Endodermal cell (in vitro differentiated cells): ENCODE measurements around the gene GALNS. TPM values are rescaled to one million over a fixed set of nuclear protein-coding genes. Genes with fewer than 3 reads are reported as not detected.

Experiments
- DNase-seq: peaks from one replicate; pipeline ENCODE4 v3.0.0-alpha.2; 2017
- H3K27ac ChIP-seq: 2 replicates; pipeline ENCODE4 v1.5.1; 2013; ENCODE audit warnings: mild to moderate bottlenecking, low read depth, low read length, moderate library complexity
- H3K27me3 ChIP-seq: 2 replicates; pipeline ENCODE4 v1.6.1; 2013; ENCODE audit warnings: mild to moderate bottlenecking, low read length, moderate library complexity; ENCODE audit not compliant: insufficient read depth, control insufficient read depth, poor library complexity, severe bottlenecking
- H3K36me3 ChIP-seq: 2 replicates; pipeline ENCODE4 v1.7.0; 2013; ENCODE audit warnings: mild to moderate bottlenecking, low read length, moderate library complexity; ENCODE audit not compliant: control insufficient read depth, insufficient read depth
- H3K4me1 ChIP-seq: one replicate; pipeline ENCODE4 v1.7.0; 2013; ENCODE audit warnings: low read length; ENCODE audit not compliant: control insufficient read depth, insufficient read depth
- H3K4me3 ChIP-seq: 2 replicates; pipeline ENCODE4 v1.5.1; 2013; ENCODE audit warnings: mild to moderate bottlenecking, low read length, moderate library complexity
- H3K9ac ChIP-seq: 2 replicates; pipeline ENCODE4 v1.6.1; 2013; ENCODE audit warnings: mild to moderate bottlenecking, low read length, moderate library complexity; ENCODE audit not compliant: poor library complexity, severe bottlenecking; ENCODE audit errors: extremely low read depth
- H3K9me3 ChIP-seq: 2 replicates; pipeline ENCODE4 v1.6.1; 2013; ENCODE audit warnings: mild to moderate bottlenecking, low read length, moderate library complexity; ENCODE audit not compliant: control insufficient read depth
- H3K27ac Mint-ChIP-seq: 2 replicates; pipeline ENCODE4 v1.8.0; 2020; ENCODE audit warnings: mixed read lengths
- H3K27me3 Mint-ChIP-seq: 2 replicates; pipeline ENCODE4 v1.8.0; 2021; ENCODE audit warnings: mild to moderate bottlenecking, mixed read lengths; ENCODE audit not compliant: insufficient read depth
- H3K36me3 Mint-ChIP-seq: 2 replicates; pipeline ENCODE4 v1.8.0; 2020; ENCODE audit warnings: low read depth, mixed read lengths
- H3K4me1 Mint-ChIP-seq: 2 replicates; pipeline ENCODE4 v1.8.0; 2020; ENCODE audit warnings: mixed read lengths
- H3K4me3 Mint-ChIP-seq: 2 replicates; pipeline ENCODE4 v1.8.0; 2020; ENCODE audit warnings: mild to moderate bottlenecking, moderate library complexity, mixed read lengths
- H3K9me3 Mint-ChIP-seq: 2 replicates; pipeline ENCODE4 v1.8.0; 2020; ENCODE audit warnings: mild to moderate bottlenecking, mixed read lengths
- WGBS, 2 experiments: methylation state at CpG; one replicate each; pipeline versions ENCODE4 v1.1.5 to v1.1.7; 2013; ENCODE audit warnings: missing lambda C conversion rate in 2 of 2, mixed read lengths in 1 of 2; ENCODE audit not compliant: insufficient coverage in 1 of 2, insufficient read length in 1 of 2; 5-methylcytosine and 5-hydroxymethylcytosine counted together
- total RNA-seq, 2 donors: library from RNA; stranded (reverse); fragmentation: NEBNext Ultra II Directional in 1 of 2; extraction: Animal tissue kit (Norgen Biotek cat#: 25700) in 1 of 2; gene quantifications; 2 replicates in 1 of 2; 3 replicates in 1 of 2; pipeline ENCODE4 v1.2.1, GENCODE V29; 2021
- TF ChIP-seq, protein P1 (sequence below): fragments of 200-600 bp; sonication (generic); conservative IDR thresholded peaks from 2 replicates; pipeline ENCODE4 v1.5.0; 2021; ENCODE audit warnings: antibody characterized with exemption, mild to moderate bottlenecking

GALNS gene
- total RNA-seq, 2 donors from 2014 or later: 32.2 to 39.6 TPM

DNA sequence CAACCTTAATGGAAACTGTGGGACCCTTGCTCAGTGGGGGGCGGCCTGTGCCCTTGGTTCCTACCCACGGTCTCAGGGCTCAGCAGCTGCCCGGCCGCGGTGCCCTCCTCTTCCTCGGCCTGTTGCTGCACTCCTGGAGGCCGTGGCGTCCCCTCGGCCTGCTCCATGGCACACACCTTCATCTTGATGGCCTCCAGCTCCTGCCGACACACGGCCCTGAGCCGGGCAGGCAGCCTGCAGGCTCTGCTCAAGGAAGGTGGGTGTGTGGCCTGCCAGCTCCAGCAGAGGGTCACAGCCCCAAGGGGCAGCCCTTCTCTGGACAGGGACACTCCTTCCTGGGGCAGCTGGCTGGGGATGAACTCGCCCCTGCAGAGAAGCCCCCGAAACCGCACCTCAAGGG is 9.0 kb upstream of the GALNS start:
- TF ChIP-seq, protein P1, sequence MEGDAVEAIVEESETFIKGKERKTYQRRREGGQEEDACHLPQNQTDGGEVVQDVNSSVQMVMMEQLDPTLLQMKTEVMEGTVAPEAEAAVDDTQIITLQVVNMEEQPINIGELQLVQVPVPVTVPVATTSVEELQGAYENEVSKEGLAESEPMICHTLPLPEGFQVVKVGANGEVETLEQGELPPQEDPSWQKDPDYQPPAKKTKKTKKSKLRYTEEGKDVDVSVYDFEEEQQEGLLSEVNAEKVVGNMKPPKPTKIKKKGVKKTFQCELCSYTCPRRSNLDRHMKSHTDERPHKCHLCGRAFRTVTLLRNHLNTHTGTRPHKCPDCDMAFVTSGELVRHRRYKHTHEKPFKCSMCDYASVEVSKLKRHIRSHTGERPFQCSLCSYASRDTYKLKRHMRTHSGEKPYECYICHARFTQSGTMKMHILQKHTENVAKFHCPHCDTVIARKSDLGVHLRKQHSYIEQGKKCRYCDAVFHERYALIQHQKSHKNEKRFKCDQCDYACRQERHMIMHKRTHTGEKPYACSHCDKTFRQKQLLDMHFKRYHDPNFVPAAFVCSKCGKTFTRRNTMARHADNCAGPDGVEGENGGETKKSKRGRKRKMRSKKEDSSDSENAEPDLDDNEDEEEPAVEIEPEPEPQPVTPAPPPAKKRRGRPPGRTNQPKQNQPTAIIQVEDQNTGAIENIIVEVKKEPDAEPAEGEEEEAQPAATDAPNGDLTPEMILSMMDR: no peak
- WGBS, 2 experiments: 87 to 100% methylated on average over 9 to 15 of the region's 15 CpGs
- no peak overlapping the region for H3K9ac ChIP-seq
- H3K36me3 ChIP-seq: peaks cover 6% of the 10 kb centered on the region
- no peak overlapping the region for H3K27ac ChIP-seq
- Mint-ChIP-seq H3K9me3 (no peaks in the 10 kb centered on the region), H3K4me1 (no peaks in the 10 kb centered on the region), H3K27me3 (no peaks in the 10 kb centered on the region), H3K4me3 (no peak overlapping the region), H3K36me3 (peaks cover 20% of the 10 kb centered on the region), H3K27ac (no peak overlapping the region)
- no peaks in the 10 kb centered on the region for H3K4me1 ChIP-seq
- H3K4me3 ChIP-seq: no peak overlapping the region
- no peak for DNase-seq
- H3K27me3 ChIP-seq: no peaks in the 10 kb centered on the region
- no peaks in the 10 kb centered on the region for H3K9me3 ChIP-seq

DNA sequence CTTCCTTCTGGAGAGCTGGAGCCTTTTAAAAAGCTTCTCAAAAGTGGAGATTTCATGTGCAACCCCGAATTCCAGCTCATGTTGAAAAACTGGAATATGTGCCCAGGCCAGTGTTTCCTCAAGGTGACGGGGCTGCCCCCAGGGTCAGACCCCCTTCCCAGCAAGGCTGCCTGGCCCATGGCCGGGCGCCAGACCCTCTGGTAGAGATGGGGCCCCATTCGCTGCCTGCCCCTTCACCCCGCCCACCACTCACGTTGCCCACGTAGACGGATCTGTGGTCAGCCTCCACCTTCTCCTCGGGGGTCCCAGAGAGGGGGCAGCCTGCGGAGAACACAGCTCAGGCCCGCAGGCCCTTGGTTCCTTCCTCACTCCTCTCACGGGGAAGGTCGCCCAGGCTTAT is 8.6 kb upstream of the GALNS start:
- Mint-ChIP-seq H3K27ac (no peak overlapping the region), H3K36me3 (peaks cover 21% of the 10 kb centered on the region), H3K4me3 (no peak overlapping the region), H3K4me1 (no peaks in the 10 kb centered on the region), H3K27me3 (no peaks in the 10 kb centered on the region), H3K9me3 (no peaks in the 10 kb centered on the region)
- Histone ChIP-seq H3K27me3 (no peaks in the 10 kb centered on the region), H3K9me3 (no peaks in the 10 kb centered on the region), H3K36me3 (peaks cover 11% of the 10 kb centered on the region), H3K4me1 (no peaks in the 10 kb centered on the region), H3K27ac (no peak overlapping the region), H3K9ac (no peak overlapping the region), H3K4me3 (no peak overlapping the region)
- TF ChIP-seq, protein P1: no peak
- WGBS, 2 experiments: 91 to 92% methylated on average over 11 to 14 of the region's 14 CpGs
- DNase-seq: no peak

DNA sequence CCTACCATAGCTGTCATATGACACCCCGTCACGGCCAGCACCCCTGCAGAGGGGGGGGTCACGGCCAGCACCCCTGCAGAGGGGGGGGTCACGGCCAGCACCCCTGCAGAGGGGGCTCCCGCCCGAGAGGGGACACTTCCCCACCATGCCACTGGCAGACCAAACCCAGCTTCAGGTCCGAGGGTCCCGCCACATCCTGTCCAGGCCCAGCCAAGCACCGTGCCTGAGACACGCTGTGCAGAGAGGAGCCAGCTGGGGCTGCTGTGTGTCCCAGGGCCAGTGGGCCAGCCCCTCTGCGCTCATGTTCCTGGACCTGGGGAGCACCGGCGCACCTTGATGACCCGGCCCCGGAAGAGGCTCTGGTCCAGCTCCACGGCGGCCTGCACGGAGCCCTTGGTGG is 7.8 kb upstream of the GALNS start:
- Mint-ChIP-seq H3K9me3 (no peaks in the 10 kb centered on the region), H3K36me3 (peaks cover 29% of the 10 kb centered on the region), H3K27ac (no peak overlapping the region), H3K4me3 (no peak overlapping the region), H3K27me3 (no peaks in the 10 kb centered on the region), H3K4me1 (no peaks in the 10 kb centered on the region)
- DNase-seq: no peak
- H3K36me3 ChIP-seq: peaks cover 19% of the 10 kb centered on the region
- no peaks in the 10 kb centered on the region for H3K9me3 ChIP-seq
- TF ChIP-seq, protein P1: no peak
- H3K27ac ChIP-seq: no peak overlapping the region
- H3K9ac ChIP-seq: no peak overlapping the region
- no peaks in the 10 kb centered on the region for H3K27me3 ChIP-seq
- WGBS, 2 experiments: 87 to 92% methylated on average over 3 to 18 of the region's 18 CpGs
- H3K4me3 ChIP-seq: no peak overlapping the region
- H3K4me1 ChIP-seq: no peaks in the 10 kb centered on the region
